K562 (cell line): Measurements from ENCODE around the gene NBPF14. TPM values are rescaled to one million over a fixed set of nuclear protein-coding genes. Genes with fewer than 3 reads are reported as not detected.
"Not testable (repeated sequence)": the region's sequence is repeated elsewhere in the genome, so short reads cannot be mapped to it uniquely, and the experiment has no call there.

Source experiments
- ATAC-seq: fragments of 200-7000 bp; cut with Tn5 transposase; 3 replicates; pipeline ENCODE4 v1.9.1; 2020; ENCODE audit warnings: moderate library complexity
- BruUV-seq: library from RNA; stranded (reverse); fragments of 400-500 nt; replicated peaks from 2 replicates; lab custom pipeline; 2021; lab: Mats Ljungman, UMichigan
- CTCF ChIA-PET: fragments of 300-600 bp; formaldehyde crosslinking; extraction: SDS; loops from one replicate; lab custom pipeline; 2021; ENCODE audit warnings: low intra/inter-chr PET ratio; lab: Yijun Ruan, JAX
- POLR2A ChIA-PET: fragments of 300-600, 350-650 bp; sonication (Branson Sonifier 250); formaldehyde crosslinking; extraction: SDS; loops from one replicate; lab custom pipeline; 2021; ENCODE audit warnings: antibody characterized with exemption, inconsistent platforms; lab: Yijun Ruan, JAX
- DNase-seq, 4 experiments: peaks; one replicate each; pipeline versions ENCODE4 v3.0.0 to v3.0.0-alpha.2; 2011 to 2018; ENCODE audit warnings: low spot score in 3 of 4, mixed read lengths in 3 of 4; ENCODE audit errors: extremely low read depth in 1 of 4
- FAIRE-seq: peaks from 2 replicates; lab custom pipeline; 2011; peaks lifted over from hg19 to GRCh38; lab: Jason Lieb, UNC
- H2AFZ ChIP-seq: 2 replicates; pipeline ENCODE4 v1.6.0; 2011; ENCODE audit warnings: low read depth, low read length, control low read depth, inconsistent platforms
- H3K27ac ChIP-seq: fragments of 200-600 bp; 3 replicates; pipeline ENCODE4 v1.8.0; 2011; ENCODE audit warnings: low read depth, mild to moderate bottlenecking, control low read depth, inconsistent platforms, low read length, moderate library complexity, mixed read lengths; ENCODE audit errors: extremely low read depth
- H3K27me3 ChIP-seq, 2 experiments: fragments of 300-600 bp in 1 of 2; 2 replicates in 1 of 2; 3 replicates in 1 of 2; pipeline versions ENCODE4 v1.6.0 to v1.8.0; 2011; ENCODE audit warnings: inconsistent platforms in 2 of 2, low read length in 2 of 2, mild to moderate bottlenecking in 1 of 2, mixed read lengths in 1 of 2, moderate library complexity in 1 of 2; ENCODE audit not compliant: control insufficient read depth in 2 of 2, insufficient read depth in 2 of 2
- H3K36me3 ChIP-seq: fragments of 300-600 bp; 3 replicates; pipeline ENCODE4 v1.8.0; 2011; ENCODE audit warnings: mild to moderate bottlenecking, low read length, inconsistent platforms; ENCODE audit not compliant: control insufficient read depth, insufficient read depth
- H3K4me1 ChIP-seq, 2 experiments: fragments of 200-600 bp in 1 of 2; replicated peaks in 1 of 2; 2 replicates in 1 of 2; 3 replicates in 1 of 2; pipeline versions ENCODE4 v1.5.1 to v1.8.0; 2011; ENCODE audit warnings: inconsistent platforms in 2 of 2, low read length in 2 of 2, mild to moderate bottlenecking in 1 of 2, mixed read lengths in 1 of 2, moderate library complexity in 1 of 2; ENCODE audit not compliant: control insufficient read depth in 2 of 2, insufficient read depth in 2 of 2
- H3K4me2 ChIP-seq: 2 replicates; pipeline ENCODE4 v1.6.1; 2011; ENCODE audit warnings: low read length, control low read depth, inconsistent platforms, mixed read lengths; ENCODE audit not compliant: insufficient read depth
- H3K4me3 ChIP-seq: fragments of 200-600 bp; sonication (generic), shearing (Covaris generic); 2 replicates; pipeline ENCODE4 v1.5.1; 2016; ENCODE audit warnings: control low read depth, inconsistent platforms
- H3K79me2 ChIP-seq: fragments of 200-600 bp; 3 replicates; pipeline ENCODE4 v1.8.0; 2011; ENCODE audit warnings: low read length, inconsistent platforms; ENCODE audit not compliant: control insufficient read depth, insufficient read depth
- H3K9ac ChIP-seq, 2 experiments: 2 replicates each; pipeline versions ENCODE4 v1.6.0 to v1.6.1; 2011; ENCODE audit warnings: low read depth in 2 of 2, low read length in 2 of 2, control low read depth in 1 of 2, inconsistent platforms in 1 of 2, mild to moderate bottlenecking in 1 of 2, mixed read lengths in 1 of 2; ENCODE audit not compliant: insufficient read depth in 1 of 2
- H3K9me1 ChIP-seq: one replicate; pipeline ENCODE4 v1.6.0; 2011; ENCODE audit warnings: inconsistent platforms, mild to moderate bottlenecking, low read length, moderate library complexity; ENCODE audit not compliant: control insufficient read depth, insufficient read depth
- H3K9me3 ChIP-seq: replicated peaks from 2 replicates; pipeline ENCODE4 v1.5.1; 2011; ENCODE audit warnings: low read depth, low read length, inconsistent platforms; ENCODE audit not compliant: control insufficient read depth, insufficient read depth
- H4K20me1 ChIP-seq: replicated peaks from 2 replicates; pipeline ENCODE4 v1.6.1; 2011; ENCODE audit warnings: low read length, inconsistent platforms, mixed read lengths; ENCODE audit not compliant: control insufficient read depth, insufficient read depth
- BHLHE40 ChIP-seq: IDR thresholded peaks from 2 replicates; pipeline ENCODE4 v1.6.1; 2011; ENCODE audit warnings: low read length, improper control_type of control experiment
- CBX5 ChIP-seq: IDR thresholded peaks from 2 replicates; pipeline ENCODE4 v1.6.1; 2014; ENCODE audit warnings: low read depth, borderline replicate concordance
- CHD2 ChIP-seq: IDR thresholded peaks from 2 replicates; pipeline ENCODE4 v1.6.1; 2011; ENCODE audit warnings: low read depth, low read length
- CREBBP ChIP-seq: IDR thresholded peaks from one replicate; pipeline ENCODE4 v1.6.1; 2012; ENCODE audit warnings: low read depth, mild to moderate bottlenecking, control low read depth, inconsistent platforms, low read length
- IFI16 ChIP-seq: fragments of 250-450 bp; sonication (Bioruptor Pico); IDR thresholded peaks from 2 replicates; pipeline ENCODE4 v2.1.2; 2022; ENCODE audit warnings: mild to moderate bottlenecking, inconsistent platforms
- LARP7 ChIP-seq: fragments of 450-650 bp; IDR thresholded peaks from 2 replicates; pipeline ENCODE4 v1.6.1; 2016
- MAFK ChIP-seq: IDR thresholded peaks from 2 replicates; pipeline ENCODE4 v1.6.1; 2011; ENCODE audit warnings: low read length, improper control_type of control experiment
- NFIX ChIP-seq: fragments of 250-450 bp; sonication (Bioruptor Pico); IDR thresholded peaks from 2 replicates; pipeline ENCODE4 v1.4.0; 2020; ENCODE audit warnings: low read depth, mild to moderate bottlenecking, moderate library complexity
- NFXL1 ChIP-seq: fragments of 450-650 bp; formaldehyde crosslinking; IDR thresholded peaks from 2 replicates; pipeline ENCODE4 v1.4.0; 2021; ENCODE audit warnings: mild to moderate bottlenecking
- NUFIP1 ChIP-seq: fragments of 450-650 bp; IDR thresholded peaks from 2 replicates; pipeline ENCODE4 v1.6.1; 2018; ENCODE audit not compliant: partially characterized antibody
- RBM39 ChIP-seq: fragments of 200-400 bp; formaldehyde crosslinking; optimal IDR thresholded peaks from 2 replicates; pipeline ENCODE3; 2018; ENCODE audit warnings: low read depth, low read length
- SLC30A9 ChIP-seq: fragments of 250-450 bp; sonication (Bioruptor Pico); IDR thresholded peaks from 2 replicates; pipeline ENCODE4 v1.8.0; 2022; ENCODE audit warnings: mild to moderate bottlenecking, moderate library complexity
- SP1 ChIP-seq: sonication (generic); formaldehyde crosslinking; IDR thresholded peaks from 2 replicates; pipeline ENCODE4 v1.8.1; 2022; ENCODE audit warnings: mild to moderate bottlenecking, missing genetic modification reagents
- TFAP4 ChIP-seq: sonication (generic); formaldehyde crosslinking; IDR thresholded peaks from 2 replicates; pipeline ENCODE4 v1.8.0; 2022; ENCODE audit warnings: missing genetic modification reagents, mild to moderate bottlenecking, moderate library complexity, borderline replicate concordance
- TSHZ1 ChIP-seq: fragments of 250-450 bp; sonication (Bioruptor Pico); IDR thresholded peaks from 2 replicates; pipeline ENCODE4 v1.4.0; 2020; ENCODE audit warnings: mild to moderate bottlenecking, moderate library complexity
- WGBS: fragments of 100-300 bp; shearing (Covaris generic); methylation state at CpG from one replicate; pipeline ENCODE4 v1.1.6; 2016; ENCODE audit warnings: low coverage, mixed read lengths; ENCODE audit not compliant: insufficient coverage; ENCODE audit errors: missing lambda C conversion rate; 5-methylcytosine and 5-hydroxymethylcytosine counted together
- in situ Hi-C: fragments of 300-500 bp; cut with MboI; formaldehyde crosslinking; loops from 4 replicates; pipeline ENCODE4 v1.15.0; 2018; ENCODE audit warnings: inconsistent platforms, mixed read lengths
- intact Hi-C: fragments of 100-400 bp; cut with micrococcal nuclease; formaldehyde crosslinking; loops from 2 replicates; pipeline ENCODE4 v1.14.2; 2022
- polyA plus RNA-seq, 8 experiments: library from polyadenylated mRNA; depleted of rRNA in 4 of 8; stranded (reverse) in 5 of 8; unstranded in 3 of 8; fragments of >200 nt; fragmentation: Nextera tagmentation in 2 of 8; fragmentation: Illumina TruSeq in 1 of 8; extraction: Ambion mirVana in 2 of 8; extraction: Trizol in 1 of 8; gene quantifications; 2 replicates each; pipeline versions ENCODE4 v1.2.1 to v1.2.3, GENCODE V29; 2011 to 2014; ENCODE audit warnings: inconsistent platforms in 1 of 8, missing spikeins in 1 of 8
- total RNA-seq, 7 experiments: library from RNA; depleted of rRNA in 6 of 7; stranded (reverse); fragments of >200 nt in 6 of 7; fragmentation: Illumina TruSeq in 2 of 7; extraction: Trizol in 2 of 7; gene quantifications; 2 replicates each; pipeline versions ENCODE4 v1.2.1 to v1.2.3, GENCODE V29; 2011 to 2021; ENCODE audit warnings: low replicate concordance in 1 of 7
- TF ChIP-seq, protein P1 (sequence below), 2 experiments: fragments of 250-450 bp in 1 of 2; fragments of 450-650 bp in 1 of 2; sonication (Bioruptor Pico) in 1 of 2; IDR thresholded peaks; 2 replicates each; pipeline versions ENCODE4 v1.6.1 to v1.8.0; 2016 to 2021; ENCODE audit warnings: mild to moderate bottlenecking in 2 of 2, moderate library complexity in 2 of 2, missing compliant biosample characterization in 1 of 2, missing genetic modification characterization in 1 of 2
- TF ChIP-seq, protein P2 (sequence below): fragments of 250-450 bp; sonication (Bioruptor Pico); IDR thresholded peaks from 2 replicates; pipeline ENCODE4 v1.4.0; 2020

The NBPF14 gene
- total and polyA plus RNA-seq, 9 of the 15 experiments (the other 6 are each of a cell fraction or from before 2014, with no cell fraction given): 0.99 to 10.6 (median 6.1) TPM

- H3K9me1 ChIP-seq, H3K27me3 ChIP-seq, H3K4me1 ChIP-seq, H3K9me3 ChIP-seq, H4K20me1 ChIP-seq, H3K4me3 ChIP-seq, CTCF ChIA-PET, H3K27ac ChIP-seq, H3K79me2 ChIP-seq, in situ Hi-C loops, H2AFZ ChIP-seq, intact Hi-C loops, H3K9ac ChIP-seq, H3K36me3 ChIP-seq, FAIRE-seq: not testable (repeated sequence)
- POLR2A ChIA-PET: interaction anchor here (0.6 to 1.3 kb wide), 6 partner anchors 134 to 259 kb away, joined by 3 to 9 read pairs (median 3); no protein-coding TSS in a partner anchor
- BruUV-seq: TSS peak; percentile 99
- ATAC-seq (peak; percentile 97), DNase-seq (peak in 3 of 4 experiments; percentile 71 to 97 (median 84))
- H3K4me2 ChIP-seq: peak overlapping the region; percentile 18; the same call in 1 of the 2 replicates
- WGBS: 0% methylated on average over 23 of the region's 30 CpGs
- TF ChIP-seq SLC30A9 (peak; percentile 54; the same call in 1 of the 2 replicates), RBM39 (peak; percentile 100), IFI16 (CRISPR knock-in tag) (0 out of 2 replicates have a peak, but pooled peaks have one; percentile 19), TSHZ1 (CRISPR knock-in tag) (peak; percentile 53; the same call in 1 of the 2 replicates), TFAP4 (CRISPR knock-in tag) (peak; percentile 80), NFXL1 (CRISPR knock-in tag) (peak; percentile 99), LARP7 (peak; percentile 87; the same call in 1 of the 2 replicates), CHD2 (peak; percentile 81), NFIX (0 out of 2 replicates have a peak, but pooled peaks have one; percentile 12), SP1 (peak; percentile 96), CBX5 (peak; percentile 67), BHLHE40 (peak; percentile 54; the same call in 1 of the 2 replicates), NUFIP1 (peak; percentile 96), CREBBP (peak; percentile 57), MAFK (peak; percentile 89)
- TF ChIP-seq, protein P1, sequence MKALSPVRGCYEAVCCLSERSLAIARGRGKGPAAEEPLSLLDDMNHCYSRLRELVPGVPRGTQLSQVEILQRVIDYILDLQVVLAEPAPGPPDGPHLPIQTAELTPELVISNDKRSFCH (CRISPR knock-in tag; IDR thresholded peaks at IDR 0.05): not testable (repeated sequence)
- TF ChIP-seq, protein P1 (tag; IDR thresholded peaks at IDR 0.05): peak; percentile 90
- TF ChIP-seq, protein P2, sequence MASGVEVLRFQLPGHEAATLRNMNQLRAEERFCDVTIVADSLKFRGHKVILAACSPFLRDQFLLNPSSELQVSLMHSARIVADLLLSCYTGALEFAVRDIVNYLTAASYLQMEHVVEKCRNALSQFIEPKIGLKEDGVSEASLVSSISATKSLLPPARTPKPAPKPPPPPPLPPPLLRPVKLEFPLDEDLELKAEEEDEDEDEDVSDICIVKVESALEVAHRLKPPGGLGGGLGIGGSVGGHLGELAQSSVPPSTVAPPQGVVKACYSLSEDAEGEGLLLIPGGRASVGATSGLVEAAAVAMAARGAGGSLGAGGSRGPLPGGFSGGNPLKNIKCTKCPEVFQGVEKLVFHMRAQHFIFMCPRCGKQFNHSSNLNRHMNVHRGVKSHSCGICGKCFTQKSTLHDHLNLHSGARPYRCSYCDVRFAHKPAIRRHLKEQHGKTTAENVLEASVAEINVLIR (CRISPR knock-in tag): peak; percentile 68
Measured at GRCh38 chr1:148522561-148523204, 73.1 kb downstream of the NBPF14 start.
